ENCODE data around the gene EIF4B.

DNA sequence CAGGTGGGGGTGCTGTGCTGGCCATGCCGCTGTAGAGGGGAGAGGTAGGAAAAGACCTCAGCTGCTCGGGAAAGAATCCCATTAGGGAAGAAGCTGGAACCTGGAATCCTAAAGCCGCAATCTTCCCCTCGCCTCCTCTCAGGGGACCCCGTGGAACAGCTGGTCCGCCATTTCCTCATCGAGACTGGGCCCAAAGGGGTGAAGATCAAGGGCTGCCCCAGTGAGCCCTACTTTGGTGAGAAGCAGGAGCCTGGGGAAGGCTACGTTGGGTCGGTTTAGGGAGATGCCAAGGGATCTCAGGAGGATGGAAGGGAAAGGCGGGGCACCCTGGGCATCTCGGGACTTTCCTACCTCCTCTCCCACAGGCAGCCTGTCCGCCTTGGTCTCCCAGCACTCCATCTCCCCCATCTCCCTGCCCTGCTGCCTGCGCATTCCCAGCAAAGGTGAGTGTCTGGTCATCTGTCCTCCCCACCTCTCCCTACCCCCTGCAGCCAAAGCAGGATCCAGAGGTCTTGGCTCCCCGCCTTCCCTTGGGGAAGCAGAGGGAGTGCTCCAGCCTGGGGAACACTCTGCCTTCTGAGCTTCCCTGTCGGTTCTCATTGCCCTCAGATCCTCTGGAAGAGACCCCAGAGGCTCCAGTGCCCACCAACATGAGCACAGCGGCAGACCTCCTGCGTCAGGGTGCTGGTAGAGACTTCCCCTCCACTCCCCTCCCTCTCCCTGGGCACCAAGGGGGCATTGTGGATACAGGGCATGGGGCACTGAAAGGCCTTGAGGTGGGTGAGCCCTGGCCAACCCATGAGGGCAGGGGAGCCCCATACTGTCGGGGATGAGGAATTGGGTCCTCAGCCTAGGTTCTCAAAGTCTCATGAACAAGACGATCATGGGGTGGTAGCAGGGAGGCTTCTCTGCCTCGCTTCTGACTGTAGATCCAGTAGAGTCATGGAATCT is 56.0 kb downstream of the EIF4B start:
- TF ChIP-seq, protein P1, sequence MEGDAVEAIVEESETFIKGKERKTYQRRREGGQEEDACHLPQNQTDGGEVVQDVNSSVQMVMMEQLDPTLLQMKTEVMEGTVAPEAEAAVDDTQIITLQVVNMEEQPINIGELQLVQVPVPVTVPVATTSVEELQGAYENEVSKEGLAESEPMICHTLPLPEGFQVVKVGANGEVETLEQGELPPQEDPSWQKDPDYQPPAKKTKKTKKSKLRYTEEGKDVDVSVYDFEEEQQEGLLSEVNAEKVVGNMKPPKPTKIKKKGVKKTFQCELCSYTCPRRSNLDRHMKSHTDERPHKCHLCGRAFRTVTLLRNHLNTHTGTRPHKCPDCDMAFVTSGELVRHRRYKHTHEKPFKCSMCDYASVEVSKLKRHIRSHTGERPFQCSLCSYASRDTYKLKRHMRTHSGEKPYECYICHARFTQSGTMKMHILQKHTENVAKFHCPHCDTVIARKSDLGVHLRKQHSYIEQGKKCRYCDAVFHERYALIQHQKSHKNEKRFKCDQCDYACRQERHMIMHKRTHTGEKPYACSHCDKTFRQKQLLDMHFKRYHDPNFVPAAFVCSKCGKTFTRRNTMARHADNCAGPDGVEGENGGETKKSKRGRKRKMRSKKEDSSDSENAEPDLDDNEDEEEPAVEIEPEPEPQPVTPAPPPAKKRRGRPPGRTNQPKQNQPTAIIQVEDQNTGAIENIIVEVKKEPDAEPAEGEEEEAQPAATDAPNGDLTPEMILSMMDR (IDR thresholded peaks at IDR 0.05) = no peak
- TF ChIP-seq POLR2A (IDR thresholded peaks at IDR 0.05) = no peak

All from tibial nerve (tissue), 3 donors.